ENCODE results near the gene SH3BP4. TPM values are rescaled to one million over a fixed set of nuclear protein-coding genes. Genes with fewer than 3 reads are reported as not detected.

SH3BP4 gene
- total and polyA plus RNA-seq, 2 of the 8 experiments (the other 6 are each of a cell fraction or from before 2014, with no cell fraction given): 28.3 to 35.4 TPM

- H3K18ac ChIP-seq (ENCODE audit: extremely low read depth, low read length): no peak overlapping the region
- TF ChIP-seq SIX5 (IDR thresholded peaks at IDR 0.05; ENCODE audit: low read depth, low read length) (no peak), TCF12 (IDR thresholded peaks at IDR 0.05; ENCODE audit: low read depth, low read length) (no peak), JUND (IDR thresholded peaks at IDR 0.05; ENCODE audit: low read length) (no peak)
Measured at GRCh38 chr2:235096447-235096846, 144.6 kb downstream of the SH3BP4 start.

More at GRCh38 chr2:235096447-235096846, 144.6 kb downstream of the SH3BP4 start:
- Histone ChIP-seq H3K23ac (ENCODE audit: insufficient read length) (no peak overlapping the region), H3K27ac (ENCODE audit: low read depth, low read length) (no peak overlapping the region), H4K5ac (ENCODE audit: insufficient read length, low read depth, low read length) (no peak overlapping the region), H3K14ac (ENCODE audit: insufficient read length) (no peak overlapping the region), H4K91ac (replicated peaks; ENCODE audit: insufficient read length, low read length) (no peak overlapping the region), H2BK12ac (ENCODE audit: low read depth, low read length) (no peak overlapping the region), H3K56ac (replicated peaks; ENCODE audit: insufficient read length, low read depth, low read length) (no peak overlapping the region), H3K4ac (replicated peaks; ENCODE audit: insufficient read length, low read depth, low read length) (no peak overlapping the region), H2AK5ac (ENCODE audit: low read depth, low read length) (no peak overlapping the region), H3K79me2 (ENCODE audit: control insufficient read depth in 1 of 2, insufficient read depth in 2 of 2, low read length in 2 of 2) (no peaks in the 10 kb centered on the region), H3K4me2 (ENCODE audit: insufficient read depth in 1 of 2, low read depth in 2 of 2, low read length in 2 of 2) (no peak overlapping the region), H2BK120ac (replicated peaks; ENCODE audit: low read depth, low read length) (no peak overlapping the region), H3K36me3 (ENCODE audit: control insufficient read depth in 2 of 4, insufficient read depth in 4 of 4, low read length in 3 of 4) (no peaks in the 10 kb centered on the region), H4K8ac (ENCODE audit: extremely low read depth, insufficient read depth, low read length) (no peak overlapping the region), H3K4me3 (ENCODE audit: extremely low read depth in 1 of 4, insufficient read depth in 2 of 4, low read depth in 3 of 4, low read length in 4 of 4) (no peak overlapping the region), H3K4me1 (replicated peaks in 1 of 4; ENCODE audit: control insufficient read depth in 3 of 4, insufficient read depth in 4 of 4, low read length in 3 of 4) (no peaks in the 10 kb centered on the region; a peak in 1 of 7 replicates), H2BK5ac (ENCODE audit: low read depth, low read length) (no peak overlapping the region), H3K79me1 (ENCODE audit: low read depth, low read length) (no peaks in the 10 kb centered on the region), H3K9me3 (ENCODE audit: insufficient read depth in 2 of 2, low read depth in 1 of 2, low read length in 1 of 2) (no peaks in the 10 kb centered on the region), H3K9ac (replicated peaks in 1 of 4; ENCODE audit: extremely low read depth in 1 of 4, low read depth in 3 of 4, low read length in 3 of 4) (no peak overlapping the region), H2AFZ (ENCODE audit: low read length) (no peak overlapping the region), H4K20me1 (replicated peaks in 1 of 2; ENCODE audit: control insufficient read depth in 1 of 2, insufficient read depth in 2 of 2, low read length in 2 of 2) (no peaks in the 10 kb centered on the region), H2BK20ac (ENCODE audit: low read length) (no peak overlapping the region), H2BK15ac (ENCODE audit: low read length) (no peak overlapping the region), H3K27me3 (replicated peaks in 1 of 4; ENCODE audit: control insufficient read depth in 3 of 4, extremely low read depth in 1 of 4, insufficient read depth in 3 of 4, low read length in 3 of 4) (no peaks in the 10 kb centered on the region), H3K23me2 (ENCODE audit: low read depth, low read length) (no peaks in the 10 kb centered on the region)
- ChIA-PET POLR2A (ENCODE audit: partially characterized antibody) (no interaction called here), CTCF (ENCODE audit: partially characterized antibody) (interaction anchor here (1.3 to 1.5 kb wide), 2 partner anchors 11 to 551 kb away, joined by 3 to 4 read pairs; no protein-coding TSS in a partner anchor)
- WGBS, 2 experiments (ENCODE audit: extremely low coverage in 1 of 2, insufficient coverage in 1 of 2, insufficient read length in 1 of 2, insufficient replicate concordance in 2 of 2, low coverage in 1 of 2, low lambda C conversion rate in 2 of 2, missing lambda C conversion rate in 1 of 2): 76% methylated on average over 4 of the region's 4 CpGs; no CpG with 5 or more reads in 1 of the 2 experiments
- FAIRE-seq (no peak), DNase-seq (ENCODE audit: low read depth in 1 of 2, low spot score in 2 of 2) (no peak)
